Inflammatory macrophage treated with lipopolysaccharide for 1 hour (primary cell): ENCODE data around the gene SVOPL.

ENCODE experiments used
- DNase-seq, 2 donors: peaks; one replicate each; pipeline ENCODE4 v3.0.0-alpha.2; 2020 to 2022

SVOPL gene

GRCh38 chr7:138555684-138556083 lies 145.5 kb downstream of the SVOPL start:
- no peak for DNase-seq

GRCh38 chr7:138554674-138555073 lies 146.5 kb downstream of the SVOPL start:
- no peak for DNase-seq

- no peak for DNase-seq
Measured at GRCh38 chr7:138553805-138554204, 147.4 kb downstream of the SVOPL start.

GRCh38 chr7:138551102-138551501 lies 150.1 kb downstream of the SVOPL start:
- no peak for DNase-seq

GRCh38 chr7:138550337-138550736 lies 150.8 kb downstream of the SVOPL start:
- no peak for DNase-seq

- DNase-seq, result peak in 1 of 2 donors; percentile 17
Measured at GRCh38 chr7:138549082-138549481, 152.1 kb downstream of the SVOPL start.

GRCh38 chr7:138546829-138547228 lies 154.3 kb downstream of the SVOPL start:
- no peak for DNase-seq

GRCh38 chr7:138546064-138546619 lies 155.0 kb downstream of the SVOPL start:
- no peak for DNase-seq

GRCh38 chr7:138545123-138545522 lies 156.0 kb downstream of the SVOPL start:
- DNase-seq, result no peak
